Erythroblast (primary cell): ENCODE data around the gene BIN1.

Source experiments
- DNase-seq, 2 experiments: peaks; one replicate each; lab custom pipeline; 2025; lab: John Stamatoyannopoulos, UW
- GATA1 ChIP-seq: IDR thresholded peaks from 2 replicates; pipeline ENCODE4 v1.6.1; 2011; ENCODE audit warnings: low read depth, mild to moderate bottlenecking, control low read depth, low read length, moderate library complexity
- POLR2A ChIP-seq: IDR thresholded peaks from 2 replicates; pipeline ENCODE4 v1.6.1; 2011; ENCODE audit warnings: mild to moderate bottlenecking, low read length

The BIN1 gene

GRCh38 chr2:127142663-127143630, 36.0 kb upstream of the BIN1 start:
- TF ChIP-seq POLR2A, result no peak
- no peak for TF ChIP-seq GATA1
- DNase-seq, result no peak

GRCh38 chr2:127140538-127140937, 33.6 kb upstream of the BIN1 start:
- DNase-seq, result no peak

GRCh38 chr2:127139766-127140165, 32.8 kb upstream of the BIN1 start:
- TF ChIP-seq GATA1, result no peak
- no peak for TF ChIP-seq POLR2A
- DNase-seq, result no peak

More at GRCh38 chr2:127140538-127140937, 33.6 kb upstream of the BIN1 start:
- TF ChIP-seq POLR2A (no peak), GATA1 (no peak)

GRCh38 chr2:127138281-127138680, 31.3 kb upstream of the BIN1 start:
- DNase-seq, result no peak

GRCh38 chr2:127137741-127138140, 30.8 kb upstream of the BIN1 start:
- no peak for TF ChIP-seq GATA1
- no peak for TF ChIP-seq POLR2A
- DNase-seq, result no peak

More at GRCh38 chr2:127138281-127138680, 31.3 kb upstream of the BIN1 start:
- TF ChIP-seq POLR2A (no peak), GATA1 (no peak)

GRCh38 chr2:127137225-127137624, 30.3 kb upstream of the BIN1 start:
- no peak for TF ChIP-seq POLR2A
- no peak for TF ChIP-seq GATA1
- no peak for DNase-seq

- TF ChIP-seq GATA1, result no peak
- no peak for TF ChIP-seq POLR2A
- no peak for DNase-seq
These were observed 28.2 kb upstream of the BIN1 start for GRCh38 chr2:127134833-127135830.

- no peak for TF ChIP-seq GATA1
- TF ChIP-seq POLR2A, result no peak
- no peak for DNase-seq
These were observed 27.3 kb upstream of the BIN1 start for GRCh38 chr2:127134235-127134634.

- DNase-seq, result no peak
- no peak for TF ChIP-seq GATA1
- TF ChIP-seq POLR2A, result no peak
These were observed 26.8 kb upstream of the BIN1 start for GRCh38 chr2:127133793-127134192.

- TF ChIP-seq GATA1 (no peak), POLR2A (no peak)
- DNase-seq, result no peak
These were observed 23.5 kb upstream of the BIN1 start for GRCh38 chr2:127130421-127130820.

GRCh38 chr2:127129937-127130336, 23.0 kb upstream of the BIN1 start:
- DNase-seq, result no peak
- TF ChIP-seq POLR2A (no peak), GATA1 (no peak)

GRCh38 chr2:127128445-127128904, 21.5 kb upstream of the BIN1 start:
- DNase-seq, result no peak
- TF ChIP-seq POLR2A (no peak), GATA1 (no peak)

GRCh38 chr2:127125821-127126220, 18.9 kb upstream of the BIN1 start:
- TF ChIP-seq POLR2A, result no peak
- no peak for TF ChIP-seq GATA1
- no peak for DNase-seq

- TF ChIP-seq POLR2A (no peak), GATA1 (no peak)
- DNase-seq, result no peak
These were observed 17.5 kb upstream of the BIN1 start for GRCh38 chr2:127124426-127124825.
